Right renal cortex interstitium (tissue), 3 donors: ENCODE measurements around the gene ADAMTS12. TPM values are rescaled to one million over a fixed set of nuclear protein-coding genes. Genes with fewer than 3 reads are reported as not detected.

Experiments
- DNase-seq, 3 donors: peaks; one replicate each; pipeline ENCODE4 v3.0.0-alpha.2; 2013; ENCODE audit warnings: low read depth in 3 of 3, low spot score in 2 of 3
- polyA plus RNA-seq, 3 donors: library from polyadenylated mRNA; unstranded; fragments of 120-200 nt; gene quantifications; one replicate each; pipeline ENCODE4 v1.2.1, GENCODE V29; 2013; ENCODE audit not compliant: insufficient read length in 3 of 3

ADAMTS12 gene
- polyA plus RNA-seq, 3 donors: 14.3 to 16.9 (median 14.8) TPM

DNA sequence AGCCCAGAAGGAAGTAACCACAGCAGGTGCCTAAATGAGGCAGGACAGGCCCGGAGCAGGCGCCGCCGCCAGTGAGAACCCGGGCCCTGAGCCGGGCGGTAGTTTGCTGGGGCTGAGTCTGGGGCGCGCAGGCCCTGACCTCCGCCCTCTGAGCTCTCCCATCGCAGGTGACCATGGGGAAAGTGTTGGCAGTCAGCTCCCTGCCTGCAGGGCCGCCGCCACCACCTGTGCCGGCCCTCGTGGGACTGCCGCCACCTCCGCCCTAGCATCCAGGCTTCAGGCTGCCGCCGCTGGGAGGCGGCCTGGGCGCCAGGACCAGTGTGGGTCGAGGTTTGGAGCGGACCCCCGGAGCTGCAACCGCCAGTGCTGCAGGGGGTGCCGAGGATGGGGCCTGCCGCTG lies 389.9 kb downstream of the ADAMTS12 start:
- no peak for DNase-seq

DNA sequence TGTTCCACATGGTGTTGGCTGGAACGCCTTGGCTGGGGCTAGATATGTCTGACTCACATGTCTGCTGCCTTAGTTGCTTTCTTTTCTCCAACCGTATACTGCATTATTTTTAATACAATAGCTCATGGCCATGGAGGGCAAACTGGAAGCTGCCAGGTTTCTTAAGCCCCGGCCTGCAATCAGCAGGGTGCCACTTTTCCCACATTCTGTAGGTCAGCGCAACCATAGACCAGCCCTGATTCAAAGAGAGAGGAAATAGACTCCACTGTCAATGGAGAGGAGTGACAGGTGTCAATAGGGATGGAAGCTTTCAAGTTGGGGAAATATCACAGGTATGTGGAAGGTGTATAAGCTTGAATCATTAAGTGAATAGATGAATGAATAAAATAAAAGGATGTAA lies 390.5 kb downstream of the ADAMTS12 start:
- DNase-seq: no peak

DNA sequence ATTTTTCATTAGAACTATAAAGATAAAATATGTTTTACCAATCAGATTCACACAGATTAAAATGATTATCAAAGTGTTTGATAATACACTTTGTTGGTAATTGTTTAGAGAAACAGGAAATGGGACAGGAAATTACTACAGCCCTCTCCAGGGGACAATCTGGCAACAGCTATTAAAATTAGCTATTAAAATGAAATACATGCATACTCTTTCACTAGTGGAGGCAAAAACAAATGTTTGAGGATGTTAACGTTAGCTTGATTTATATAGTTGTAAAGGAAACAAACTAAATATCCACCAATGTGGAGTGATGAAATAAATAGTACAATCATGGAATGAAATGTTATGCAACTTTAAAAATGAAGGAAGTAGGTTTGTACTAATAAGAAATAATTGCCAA lies 397.3 kb downstream of the ADAMTS12 start:
- DNase-seq: no peak

DNA sequence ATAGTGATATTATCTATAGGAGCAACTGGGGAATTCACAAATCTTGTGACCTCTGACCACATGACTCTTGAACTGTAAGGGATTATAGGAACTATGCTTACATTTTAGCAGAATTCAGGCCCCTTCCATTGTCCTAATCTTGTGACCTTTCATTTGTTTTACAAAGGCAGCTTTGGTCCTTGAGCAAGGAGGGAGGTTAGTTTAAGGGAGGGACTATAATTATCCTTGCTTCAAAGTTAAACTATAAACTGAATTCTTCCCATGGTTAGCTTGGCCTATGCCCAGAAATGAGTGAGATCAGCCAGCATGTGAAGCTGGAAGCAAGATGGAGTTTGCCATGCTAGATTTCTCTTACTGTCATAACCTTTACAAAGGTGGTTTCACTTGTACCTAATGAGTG lies 399.8 kb downstream of the ADAMTS12 start:
- no peak for DNase-seq

DNA sequence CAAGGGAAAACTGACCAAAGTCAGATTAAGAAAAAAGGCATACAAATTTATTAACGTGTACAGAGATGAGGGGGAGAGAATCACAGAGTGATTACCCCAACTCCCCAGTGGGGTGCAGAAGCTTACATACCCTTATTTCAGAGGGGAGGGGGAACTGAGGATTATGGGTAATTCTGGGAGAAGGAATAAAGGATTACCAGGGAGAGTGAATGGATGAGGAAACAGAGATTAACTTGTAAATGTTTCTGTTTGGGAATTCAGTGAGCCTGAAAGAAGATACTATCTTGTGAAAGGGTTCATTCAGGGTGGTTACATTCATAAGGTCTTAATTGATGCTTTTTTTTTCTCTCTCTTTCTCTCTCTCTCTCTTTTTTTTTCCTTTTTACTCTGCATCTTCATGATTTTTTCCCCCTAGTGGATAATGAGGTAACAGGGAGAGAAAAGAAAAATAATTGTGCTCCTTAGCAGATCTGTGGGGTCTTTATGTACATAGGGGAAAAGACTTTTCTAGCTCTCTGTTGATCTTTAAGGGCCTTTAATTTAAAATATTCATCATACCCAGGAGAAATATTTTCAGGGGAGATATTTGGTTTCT lies 401.6 kb downstream of the ADAMTS12 start:
- no peak for DNase-seq

DNA sequence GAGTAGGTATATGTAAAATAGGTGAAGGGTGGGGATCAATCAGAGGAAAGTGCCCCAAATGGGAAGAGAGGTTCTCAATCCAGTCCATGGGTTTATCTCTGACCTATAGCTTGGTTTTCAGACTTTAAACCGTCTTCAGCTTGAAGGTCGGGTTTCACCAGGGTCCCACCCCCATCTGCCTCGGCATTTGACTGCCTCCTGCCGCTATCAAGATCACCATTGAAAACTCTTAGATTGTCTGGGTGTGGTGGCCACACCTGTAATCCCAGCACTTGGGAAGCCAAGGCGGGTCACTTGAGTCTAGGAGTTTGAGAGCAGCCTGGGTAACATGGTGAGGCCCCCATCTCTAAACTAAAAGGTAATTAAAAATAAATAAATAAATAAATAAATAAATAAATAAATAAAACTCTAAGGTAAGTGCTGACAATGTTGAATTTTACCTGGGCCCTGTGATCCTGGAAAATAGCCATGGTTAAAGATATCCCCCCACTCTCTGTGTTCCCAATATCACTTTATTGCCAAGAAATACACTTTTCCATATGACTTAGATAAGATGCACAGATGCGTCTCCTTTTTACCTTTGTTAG lies 402.2 kb downstream of the ADAMTS12 start:
- no peak for DNase-seq

DNA sequence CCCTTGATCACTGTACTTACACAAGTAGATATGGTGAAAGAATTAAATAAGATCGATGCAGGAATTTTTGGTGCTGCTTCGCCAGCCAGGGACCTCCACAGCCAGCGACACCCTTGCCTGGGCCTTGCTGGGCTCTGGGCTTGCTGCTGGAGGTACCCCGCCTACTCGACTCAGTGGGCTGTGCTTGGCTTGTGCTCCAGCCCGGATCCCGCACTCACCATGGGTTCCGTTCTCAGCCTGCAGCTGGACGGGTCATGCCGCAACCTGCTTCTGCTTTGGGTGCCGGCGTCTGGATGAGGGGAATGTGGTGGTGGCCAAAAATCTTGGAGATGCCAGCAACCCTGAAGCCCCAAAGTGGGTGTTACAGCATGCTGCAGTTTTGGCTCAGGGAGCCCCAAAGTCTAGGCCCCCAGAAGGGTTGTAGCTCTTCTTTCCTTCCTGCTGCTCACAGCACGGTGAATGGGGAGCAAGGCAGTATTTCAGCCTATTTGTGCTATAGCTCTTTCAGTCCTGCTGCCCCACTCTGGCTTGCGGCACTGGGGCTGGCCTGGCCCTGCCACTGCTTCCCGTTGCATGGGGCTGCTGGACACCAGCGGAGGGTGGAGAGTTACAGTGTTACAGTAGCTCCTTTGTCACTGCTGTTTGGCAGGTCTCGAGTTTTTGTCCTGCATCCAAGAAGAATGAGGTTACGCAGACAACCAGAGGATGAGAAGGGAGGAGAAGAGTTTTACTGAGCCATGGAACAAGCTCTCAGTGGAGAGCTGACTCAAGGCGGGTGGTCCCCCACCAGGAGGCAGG lies 403.0 kb downstream of the ADAMTS12 start:
- DNase-seq: no peak

DNA sequence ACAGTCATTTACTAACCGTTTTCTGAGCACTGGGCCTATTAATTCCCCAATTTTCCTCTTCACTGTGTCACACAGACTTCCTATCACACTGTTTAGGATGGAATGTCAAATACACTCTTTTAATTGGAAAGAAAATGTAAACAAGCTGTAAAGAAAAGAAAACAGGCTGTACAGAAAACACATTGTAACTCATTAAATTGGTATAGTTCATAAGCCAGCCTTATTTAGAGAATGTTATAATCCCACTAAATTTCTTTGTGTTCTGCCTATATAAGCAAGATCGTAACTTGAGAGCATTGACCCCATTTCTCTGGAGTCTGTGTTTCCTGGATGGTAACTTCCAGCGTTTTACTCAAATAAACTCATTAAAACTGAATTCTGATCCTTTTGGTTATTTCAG lies 404.6 kb downstream of the ADAMTS12 start:
- no peak for DNase-seq

DNA sequence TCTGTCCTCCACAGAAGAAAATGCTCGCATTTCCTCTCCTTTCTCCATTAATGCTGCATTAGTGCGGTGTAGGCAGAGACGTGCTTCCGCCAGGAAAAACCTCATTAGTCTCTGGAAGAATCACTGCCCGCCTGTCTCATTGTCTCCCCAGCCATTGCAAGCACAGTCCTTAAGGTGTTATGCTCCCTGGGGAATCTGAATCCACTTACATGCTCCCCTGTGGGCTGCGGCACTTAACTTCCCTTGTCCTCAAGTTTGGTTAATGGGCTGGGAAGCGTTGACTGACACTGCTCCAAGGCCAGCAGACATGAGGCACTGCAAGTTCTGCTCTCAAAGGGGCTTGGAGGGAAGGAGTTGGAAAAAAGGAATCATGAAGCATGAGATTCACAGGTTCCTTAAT lies 409.5 kb downstream of the ADAMTS12 start:
- DNase-seq: no peak

DNA sequence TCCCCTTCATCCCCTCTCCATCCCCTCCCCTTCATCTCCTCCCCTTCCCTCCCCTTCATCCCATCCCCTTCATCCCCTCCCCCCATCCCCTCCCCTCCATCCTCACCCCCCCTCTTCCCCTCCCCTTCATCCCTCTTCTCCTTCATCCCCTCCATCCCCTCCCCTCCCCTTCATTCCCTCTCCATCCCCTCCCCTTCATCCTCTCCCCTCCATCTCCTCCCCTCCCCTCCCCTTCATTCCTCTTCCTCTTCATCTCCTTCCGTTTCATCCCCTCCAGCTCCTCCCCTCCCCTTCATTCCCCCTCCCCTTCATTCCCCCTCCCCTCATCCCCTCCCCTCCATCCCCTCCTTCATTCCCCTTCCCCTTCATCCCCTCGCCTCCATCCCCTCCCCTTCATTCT lies 410.9 kb downstream of the ADAMTS12 start:
- DNase-seq: no peak

DNA sequence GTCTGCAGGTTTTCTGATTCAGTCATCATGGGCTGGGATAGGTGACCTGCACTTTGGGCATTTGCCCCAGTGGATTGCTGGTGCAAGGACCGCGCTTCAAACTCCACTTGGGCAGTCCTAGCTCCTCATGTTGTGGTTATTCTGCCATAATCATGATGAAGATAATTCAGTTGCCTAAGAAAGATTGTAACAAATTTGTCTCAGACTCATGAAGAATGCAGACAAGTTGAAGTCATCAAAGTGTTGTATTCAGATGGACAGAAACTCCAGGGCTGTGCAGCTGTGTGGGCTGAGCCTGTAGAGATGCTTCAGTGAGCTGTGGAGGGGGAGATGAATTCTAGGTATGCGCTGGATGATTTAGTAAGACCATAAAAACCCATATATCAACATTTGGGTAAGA lies 412.5 kb downstream of the ADAMTS12 start:
- DNase-seq: no peak

DNA sequence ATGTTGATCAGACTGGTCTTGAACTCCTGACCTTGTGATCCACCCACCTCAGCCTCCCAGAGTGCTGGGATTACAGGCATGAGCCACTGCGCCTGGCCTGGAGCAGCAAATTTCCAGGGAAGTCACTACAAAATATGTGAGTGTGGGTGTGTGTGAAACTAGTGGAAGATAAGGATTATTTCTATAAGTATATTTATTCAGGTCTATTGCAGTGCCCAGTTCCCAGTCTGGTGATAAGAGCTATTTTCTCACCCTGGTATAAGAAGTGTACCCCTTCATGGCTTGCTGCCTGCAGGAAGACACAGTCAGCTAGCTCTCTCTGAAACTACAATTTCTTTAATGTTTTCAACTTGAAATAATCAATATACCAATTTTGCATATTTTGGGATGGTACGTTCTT lies 414.0 kb downstream of the ADAMTS12 start:
- DNase-seq: no peak

DNA sequence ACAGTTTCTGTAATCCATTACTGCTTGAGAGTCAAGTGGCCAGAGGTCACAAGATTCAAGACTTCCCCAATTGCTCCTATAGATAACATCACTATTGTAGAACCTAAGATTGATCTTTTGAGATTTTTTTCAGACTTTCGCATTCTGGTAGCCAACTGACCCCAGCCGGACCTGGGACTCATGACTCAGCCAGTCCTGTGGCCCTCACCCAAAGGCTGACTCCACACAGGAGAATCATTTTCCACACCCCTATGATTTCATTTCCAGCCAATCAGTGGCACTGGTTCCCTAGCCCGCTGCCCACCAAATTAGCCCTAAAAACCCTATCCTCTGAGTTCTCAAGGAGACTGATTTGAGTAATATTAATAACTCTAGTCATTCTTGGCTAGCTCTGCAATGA lies 414.8 kb downstream of the ADAMTS12 start:
- DNase-seq: no peak

DNA sequence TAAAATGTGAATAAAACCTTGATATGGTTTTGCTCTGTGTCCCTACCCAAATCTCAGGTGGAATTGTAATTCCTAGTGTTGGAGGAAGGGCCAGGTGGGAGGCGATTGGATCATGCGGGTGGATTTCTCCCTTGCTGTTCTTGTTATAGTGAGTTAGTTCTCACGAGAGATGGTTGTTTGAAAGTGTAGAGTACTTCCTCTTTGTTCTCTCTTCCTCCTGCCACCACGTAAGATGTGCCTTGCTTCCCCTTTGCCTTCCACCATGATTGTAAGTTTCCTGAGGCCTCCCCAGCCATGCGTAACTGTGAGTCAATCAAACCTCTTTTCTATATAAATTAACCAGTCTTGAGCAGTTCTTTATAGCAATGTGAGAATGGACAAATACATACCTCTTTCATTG lies 416.1 kb downstream of the ADAMTS12 start:
- DNase-seq: no peak

DNA sequence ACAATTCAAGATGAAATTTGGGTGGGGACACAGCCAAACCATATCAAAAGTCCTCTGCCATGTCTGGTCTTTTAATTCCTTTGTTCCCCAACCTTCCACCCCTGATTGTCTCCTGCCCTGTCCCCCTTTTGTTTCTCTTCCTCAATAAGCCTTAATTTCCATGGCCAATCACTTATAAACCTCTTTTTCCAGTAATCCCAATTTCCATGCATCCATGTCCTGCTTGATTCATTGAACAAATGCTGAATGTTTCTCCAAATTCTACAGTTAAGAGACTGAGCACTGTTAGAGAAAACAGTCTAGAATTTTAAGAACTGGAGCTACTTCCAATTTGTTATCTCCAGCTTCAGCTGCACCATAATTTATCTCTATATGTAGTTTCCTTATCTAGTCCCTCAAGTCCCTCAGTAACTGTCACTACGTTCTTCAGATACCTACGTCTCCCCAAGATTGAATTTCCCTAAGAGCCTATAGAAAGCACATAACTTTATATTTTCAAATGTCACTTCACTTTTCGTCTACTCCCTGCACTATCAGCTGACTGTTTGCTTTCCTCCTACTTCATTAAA lies 416.8 kb downstream of the ADAMTS12 start:
- DNase-seq: no peak

DNA sequence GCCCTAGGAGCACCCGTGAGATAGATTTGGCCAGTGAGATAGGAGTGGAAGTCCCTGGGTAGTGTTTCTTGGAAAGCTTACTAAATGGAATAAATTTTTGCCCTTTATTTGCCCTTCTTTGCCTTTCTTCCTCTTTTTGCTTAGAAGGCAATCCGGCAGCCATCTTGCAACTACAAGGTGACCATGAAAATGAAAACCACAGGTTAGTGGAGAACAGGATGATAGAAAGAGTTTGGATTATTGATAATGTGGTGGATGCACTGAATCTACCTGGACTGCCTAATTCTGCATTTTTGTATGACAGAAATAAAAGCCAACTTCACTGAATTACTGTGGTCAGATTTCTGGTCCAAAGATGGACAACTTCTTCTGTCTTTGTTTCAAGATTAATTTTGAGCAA lies 417.8 kb downstream of the ADAMTS12 start:
- DNase-seq: no peak

Other genes with a start within 250 kb of the ADAMTS12 start
- gene RXFP3, start 44.4 kb upstream of the ADAMTS12 start, polyA plus RNA-seq: under 1 TPM in 2 of 3 donors, not detected in 1; 0.08 to 0.11 TPM
- gene SLC45A2, start 92.7 kb upstream of the ADAMTS12 start, polyA plus RNA-seq: under 1 TPM; 0.26 to 0.51 (median 0.47) TPM
- 10 to 100 TPM; 74.2 to 98.0 (median 94.2) TPM for gene AMACR, start 116.1 kb upstream of the ADAMTS12 start, polyA plus RNA-seq
- 10 to 100 TPM; 43.8 to 63.8 (median 53.3) TPM for gene C1QTNF3, start 151.2 kb upstream of the ADAMTS12 start, polyA plus RNA-seq